HL-60/S4 treated with phorbol 12-myristate 13-acetate at 8.2 ng/mL for 4 days and 3 days (cell line): ENCODE measurements around the gene ZFAND3.

Source experiments
- in situ Hi-C: fragments of 300-500 bp; cut with MboI; formaldehyde crosslinking; loops from 2 replicates; pipeline ENCODE4 v1.15.0; 2022; ENCODE audit warnings: low sequenced_read_pairs

Gene ZFAND3

DNA sequence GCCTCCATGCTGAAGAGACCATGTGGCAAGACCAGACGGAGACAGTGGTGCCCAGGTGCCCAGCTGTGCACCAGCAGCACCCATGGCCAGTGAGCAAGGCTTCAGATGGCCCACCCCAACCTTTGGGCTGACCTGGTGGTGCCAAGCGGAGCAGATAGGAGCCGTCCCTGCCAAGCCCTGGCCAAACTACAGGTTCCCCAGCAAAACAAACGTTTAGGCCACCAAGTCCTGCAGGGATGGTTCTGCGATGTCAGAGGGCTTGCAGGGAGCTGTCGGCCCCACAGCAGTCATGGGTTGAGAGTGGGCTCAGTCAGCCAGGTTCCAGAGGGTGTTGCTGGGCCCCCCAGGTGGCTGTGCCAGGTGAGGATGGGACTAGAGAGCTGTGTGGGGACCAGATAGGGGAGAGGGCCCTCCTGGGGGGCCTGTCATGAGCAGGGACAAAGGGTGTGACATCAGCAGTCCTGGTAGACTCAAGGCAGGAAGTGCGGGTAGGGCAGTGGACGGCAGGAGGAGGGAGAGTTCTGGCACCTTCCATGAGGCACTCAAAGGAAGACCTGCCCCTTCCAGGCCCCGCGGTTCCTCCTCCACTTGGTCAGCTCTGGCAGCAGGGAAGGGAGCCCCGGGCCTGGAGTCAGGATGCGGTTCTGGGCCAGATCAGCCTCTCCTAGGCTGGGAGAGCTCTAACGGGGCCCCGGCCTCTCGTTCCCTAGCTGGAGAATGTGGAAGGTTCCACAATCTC, 342.4 kb downstream of the ZFAND3 start:
- in situ Hi-C loops: no loop called here

DNA sequence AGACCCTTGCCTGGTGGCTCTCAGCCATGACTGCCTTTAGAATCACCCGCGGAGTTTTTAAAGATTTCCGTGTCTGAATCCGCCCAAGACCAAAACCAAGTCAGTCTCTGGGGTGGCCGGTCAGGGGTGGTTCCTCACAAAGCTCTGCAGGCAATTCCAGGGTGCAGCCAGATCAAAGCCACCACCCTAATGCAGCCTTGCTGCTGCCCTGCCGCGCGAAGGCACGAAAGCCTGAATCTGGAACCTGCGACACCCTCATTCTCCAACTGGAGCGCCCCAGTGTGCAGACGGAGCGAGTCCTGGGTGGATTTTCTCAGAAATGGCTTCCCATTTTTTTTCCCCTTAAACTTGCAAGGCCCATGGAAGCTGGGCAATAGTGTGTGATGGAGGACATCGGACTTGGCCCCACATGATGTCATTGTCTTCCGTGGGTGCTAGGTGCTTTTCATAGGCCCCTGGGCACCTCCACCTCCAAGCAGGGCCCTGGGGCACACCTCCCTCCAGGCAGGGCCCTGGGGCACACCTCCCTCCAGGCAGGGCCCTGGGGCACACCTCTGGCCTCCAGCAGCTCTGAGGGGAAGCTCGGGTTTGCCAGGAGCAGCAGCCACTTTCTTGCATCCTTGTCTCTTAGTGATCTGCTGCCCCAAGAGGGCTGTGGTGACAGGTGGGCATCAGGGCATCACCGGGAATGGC, 343.1 kb downstream of the ZFAND3 start:
- in situ Hi-C loops: no loop called here

DNA sequence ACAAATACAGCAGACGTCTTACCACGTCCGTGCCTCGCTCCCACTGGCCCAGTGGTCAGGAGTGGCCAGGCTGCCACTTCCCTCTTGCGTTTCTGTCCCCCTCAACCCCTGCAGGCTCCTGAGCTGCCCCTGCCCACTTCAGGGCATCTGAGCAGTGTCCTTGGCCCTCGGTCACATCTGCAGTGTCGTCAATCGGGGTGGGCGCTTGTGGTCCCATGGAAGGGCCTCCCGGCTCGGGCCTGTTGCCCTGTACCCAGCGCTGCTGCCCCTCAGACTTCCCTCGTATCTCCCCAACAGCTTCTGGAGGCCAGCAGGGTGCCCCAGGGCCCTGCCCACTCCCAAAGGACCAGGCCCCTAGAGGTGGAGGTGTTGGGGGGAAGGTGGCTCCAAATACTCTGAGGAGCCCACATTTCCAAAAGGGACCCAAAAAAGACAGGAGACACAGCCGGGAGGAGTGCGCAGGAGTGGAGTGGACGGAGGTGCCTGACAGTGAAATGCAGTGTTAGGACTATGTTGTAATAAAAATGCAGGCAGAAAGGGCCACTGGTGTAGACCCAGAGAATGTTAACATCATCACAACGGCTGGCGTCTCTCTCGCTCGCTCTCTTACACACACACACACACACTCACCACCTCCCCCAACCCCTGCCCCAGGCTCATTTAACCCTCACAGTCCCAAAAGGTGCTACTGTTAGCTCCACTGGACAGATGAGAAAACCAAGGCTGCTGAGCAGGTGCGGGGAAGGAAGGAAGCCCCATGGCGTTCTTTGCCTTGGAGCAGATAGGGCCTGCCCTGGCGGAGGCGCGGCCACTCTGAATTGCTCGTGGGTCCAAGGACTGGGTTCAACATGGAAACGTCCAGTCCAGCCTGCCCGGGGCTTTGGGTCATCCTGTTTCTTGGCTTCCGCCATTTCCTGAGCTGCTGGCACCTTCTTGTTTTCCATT, 343.9 kb downstream of the ZFAND3 start:
- in situ Hi-C loops: no loop called here

DNA sequence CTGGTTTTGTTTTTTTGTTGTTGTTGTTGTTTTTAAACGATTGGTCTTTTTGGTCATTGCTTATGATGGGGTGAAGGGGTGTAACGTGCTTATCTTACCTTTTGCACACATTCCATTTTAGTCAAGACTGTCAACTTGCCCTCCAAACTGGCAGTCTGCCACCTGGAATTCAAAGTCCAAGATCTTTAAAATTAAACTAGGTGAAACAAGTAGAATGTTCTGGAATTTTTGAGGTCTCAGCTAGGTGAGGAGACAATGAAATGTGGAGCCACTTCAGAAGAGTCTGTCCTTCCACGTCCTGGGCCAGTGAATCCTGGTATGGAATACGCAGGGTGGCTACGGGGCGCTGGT, 344.6 kb downstream of the ZFAND3 start:
- in situ Hi-C loops: no loop called here

DNA sequence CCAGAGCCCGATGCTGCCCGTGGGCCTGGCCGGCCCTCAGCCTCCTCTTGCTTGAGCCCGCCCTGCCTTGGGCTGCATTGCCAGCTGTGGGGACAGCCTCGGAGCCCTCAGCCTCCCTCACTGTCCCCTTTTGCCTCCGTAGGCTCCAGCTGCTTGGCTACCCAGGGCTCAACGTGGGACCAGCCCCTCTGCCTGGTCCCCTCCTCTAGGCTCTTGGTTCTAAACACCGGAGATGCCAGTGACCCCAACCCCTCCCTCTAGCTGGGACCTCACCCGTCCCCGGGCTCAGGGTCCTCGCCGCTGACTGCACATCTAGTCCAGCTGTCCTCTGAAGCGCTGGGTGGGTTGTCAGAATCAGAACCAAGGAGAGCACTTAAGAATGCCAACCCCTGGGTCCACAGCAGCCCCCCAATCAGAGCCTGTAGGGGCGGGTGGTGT, 345.2 kb downstream of the ZFAND3 start:
- in situ Hi-C loops: no loop called here

DNA sequence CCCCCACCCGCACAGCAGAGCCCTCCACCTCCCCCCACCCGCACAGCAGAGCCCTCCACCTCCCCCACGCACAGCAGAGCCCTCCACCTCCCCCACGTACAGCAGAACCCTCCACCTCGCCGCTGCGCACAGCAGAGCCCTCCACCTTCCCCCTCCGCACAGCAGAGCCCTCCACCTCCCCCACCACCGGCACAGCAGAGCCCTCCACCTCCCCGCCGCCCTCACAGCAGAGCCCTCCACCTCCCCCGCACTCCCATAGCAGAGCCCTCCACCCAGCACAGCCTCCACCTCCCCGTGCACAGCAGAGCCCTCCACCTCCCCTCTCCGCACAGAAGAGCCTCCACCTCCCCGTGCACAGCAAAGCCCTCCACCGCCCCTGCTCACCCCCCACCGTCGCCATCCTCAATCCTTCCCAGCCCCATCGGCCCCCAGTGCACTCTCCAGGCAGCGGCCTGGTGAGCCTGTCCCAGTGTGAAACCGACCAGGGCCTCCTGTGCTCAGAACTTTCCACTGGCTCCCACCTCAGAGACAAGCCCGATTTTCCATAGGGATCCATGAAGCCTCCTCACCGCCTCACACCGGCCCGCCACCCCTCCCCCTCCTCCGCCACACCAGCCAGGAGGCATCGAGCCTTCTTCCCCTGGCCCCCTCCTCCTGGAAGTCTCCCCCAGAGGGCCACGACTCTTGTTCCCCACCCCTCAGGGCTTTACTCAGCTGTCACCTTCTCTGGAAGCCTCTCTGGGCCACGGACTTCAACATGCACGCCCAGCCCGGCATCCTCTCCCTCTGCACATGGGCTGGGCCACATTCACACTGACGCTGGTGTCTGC, 347.1 kb downstream of the ZFAND3 start:
- in situ Hi-C loops: no loop called here

DNA sequence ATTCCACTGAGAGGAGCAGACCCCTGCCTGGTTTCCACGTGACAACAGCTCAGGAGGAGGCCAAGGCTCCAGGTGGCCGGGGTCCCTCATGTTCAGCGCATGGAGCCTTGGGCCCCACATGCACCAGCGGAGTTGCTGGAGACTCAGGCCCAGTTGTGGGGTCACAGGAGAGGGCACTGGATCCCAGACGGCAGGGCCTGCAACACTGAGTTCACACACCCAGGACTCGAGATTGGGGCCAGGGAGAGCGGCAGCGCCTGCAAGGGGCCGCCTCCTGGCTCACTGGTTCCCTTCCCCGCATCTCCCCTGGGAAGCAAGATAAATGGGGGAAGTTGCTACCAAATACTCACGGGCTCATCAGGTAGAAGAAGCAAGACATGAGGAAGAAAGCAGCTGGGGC, 348.1 kb downstream of the ZFAND3 start:
- in situ Hi-C loops: no loop called here

DNA sequence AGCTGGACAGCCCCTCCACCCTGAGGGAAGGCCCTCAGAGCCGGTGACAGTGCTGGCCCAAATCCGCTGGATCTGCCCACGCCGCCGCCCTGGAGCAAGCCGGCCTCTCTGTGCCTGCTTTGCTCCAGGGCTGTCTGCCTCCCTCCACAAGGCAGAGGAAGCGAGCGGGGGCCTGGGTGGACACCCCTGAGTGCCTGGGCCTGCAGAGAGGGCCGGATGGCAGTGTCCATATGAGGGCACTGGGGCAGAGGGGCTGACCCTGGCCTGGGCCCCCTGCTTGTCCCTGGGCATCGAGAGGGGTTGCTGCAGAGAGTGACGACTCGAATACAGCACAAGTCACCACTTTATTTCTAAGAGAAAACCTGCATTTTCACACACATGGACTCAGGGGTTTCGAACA, 348.6 kb downstream of the ZFAND3 start:
- in situ Hi-C loops: no loop called here

DNA sequence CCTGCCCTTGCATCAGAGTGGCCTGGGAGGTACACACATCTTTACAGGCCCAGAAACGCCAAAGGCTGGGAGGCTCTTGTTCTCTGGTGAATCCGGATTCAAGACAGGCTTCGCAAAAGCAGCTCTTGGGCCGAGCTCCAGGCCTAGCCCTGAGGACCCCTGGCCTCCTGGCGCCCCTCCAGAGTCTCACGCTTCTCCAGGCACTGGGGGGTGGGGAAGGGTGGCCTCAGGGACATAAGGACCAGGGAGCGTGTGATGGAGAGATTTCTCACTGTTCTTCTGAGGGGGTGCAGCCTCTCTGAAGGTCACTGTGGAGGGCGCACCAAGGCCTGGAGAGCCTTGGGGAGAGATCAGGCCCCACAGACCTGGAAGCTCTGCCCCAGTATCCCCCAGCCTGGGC, 349.2 kb downstream of the ZFAND3 start:
- in situ Hi-C loops: no loop called here

DNA sequence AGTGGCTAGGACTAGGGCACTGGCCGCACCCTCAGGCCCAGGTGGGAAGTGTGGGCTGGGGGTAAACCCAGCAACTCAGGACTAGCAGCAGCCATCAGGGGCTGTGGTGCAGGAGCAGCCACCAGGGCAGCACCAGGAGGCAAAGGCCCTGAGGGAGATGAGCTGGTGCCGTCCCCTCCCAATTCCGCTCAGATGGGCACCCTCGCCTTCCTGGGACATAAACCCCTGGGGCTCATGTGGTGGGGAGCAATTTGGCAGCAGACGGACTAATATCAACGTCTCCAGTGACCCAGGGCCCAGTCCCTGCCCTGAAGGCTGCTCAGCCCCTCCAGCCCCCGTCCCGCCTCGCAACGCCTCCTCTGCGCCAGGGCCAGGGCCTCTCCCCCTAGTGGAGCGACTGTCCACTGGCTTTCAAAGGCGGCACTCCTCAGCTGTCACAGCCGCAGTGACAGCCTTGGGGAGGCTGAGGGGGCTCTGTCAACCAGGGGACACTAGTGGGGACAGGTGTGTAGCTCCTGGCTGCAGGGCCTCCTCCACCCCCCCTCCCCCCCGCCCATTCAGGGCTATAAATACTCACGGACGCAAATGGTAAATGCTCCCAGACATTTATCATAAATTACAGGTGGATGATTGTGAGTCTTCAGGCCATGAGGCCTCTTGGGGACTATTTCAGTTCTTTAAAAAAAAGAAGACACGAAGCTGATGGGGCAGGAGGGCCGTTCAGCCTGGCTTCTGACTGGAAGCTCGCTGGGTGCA, 349.9 kb downstream of the ZFAND3 start:
- in situ Hi-C loops: no loop called here

DNA sequence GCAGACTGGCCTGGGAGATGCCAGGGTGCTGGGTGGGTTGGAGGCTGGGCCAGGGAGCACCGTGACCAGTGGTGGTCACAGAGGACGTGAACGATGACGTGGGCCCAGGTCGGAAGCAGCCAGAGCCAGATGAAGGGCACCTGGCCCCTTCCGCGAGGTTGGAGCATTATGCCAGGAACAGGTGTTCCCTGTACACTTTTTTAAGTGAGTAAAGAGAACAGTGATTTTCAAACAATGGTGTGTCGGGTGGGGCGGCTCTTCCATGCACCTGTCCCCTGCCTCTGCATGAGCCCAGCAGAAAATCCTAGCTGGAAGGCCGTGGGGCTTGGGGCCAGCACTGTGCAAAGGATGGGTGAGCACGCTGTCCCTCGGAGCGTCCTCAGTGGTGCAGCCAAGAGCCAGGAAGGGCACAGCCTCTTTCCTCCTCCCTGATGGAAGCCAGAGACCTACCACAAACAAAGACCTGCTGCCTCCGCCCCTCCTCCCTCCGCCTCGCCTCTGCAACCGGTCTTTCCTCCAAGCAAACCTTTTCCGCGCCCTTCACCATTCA, 350.5 kb downstream of the ZFAND3 start:
- in situ Hi-C loops: no loop called here

DNA sequence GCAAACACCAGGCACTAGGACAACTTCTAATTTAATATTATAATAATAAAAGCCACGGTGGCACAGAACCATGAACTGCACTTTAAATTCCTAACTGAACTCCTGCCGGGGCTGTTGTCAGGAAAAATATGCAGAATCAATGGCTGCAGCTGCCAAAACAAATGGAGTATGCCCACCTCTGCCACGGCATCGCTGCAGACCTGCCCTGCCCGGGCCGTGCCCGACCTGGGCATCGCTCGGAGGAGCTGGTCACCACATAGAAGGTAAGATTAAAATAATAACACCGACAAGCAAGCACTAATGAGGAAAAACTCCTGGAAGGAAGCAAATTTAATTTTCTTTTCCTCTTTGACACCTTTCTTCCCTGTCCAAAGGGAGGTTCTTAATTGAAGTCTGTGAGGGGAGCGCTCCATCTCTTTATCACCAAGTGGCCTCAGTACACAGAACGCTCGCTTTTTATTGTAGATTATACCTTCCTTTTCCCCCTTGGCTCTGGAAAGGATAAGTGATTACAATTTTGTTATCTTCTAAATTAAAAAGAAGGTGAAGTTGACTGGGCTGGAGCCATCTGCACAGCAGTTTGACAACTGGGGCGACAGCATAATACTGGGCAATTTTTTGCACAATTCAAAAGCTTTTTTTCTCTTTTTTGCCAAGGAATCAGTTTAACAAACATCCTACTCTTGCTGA, 351.3 kb downstream of the ZFAND3 start:
- in situ Hi-C loops: no loop called here

DNA sequence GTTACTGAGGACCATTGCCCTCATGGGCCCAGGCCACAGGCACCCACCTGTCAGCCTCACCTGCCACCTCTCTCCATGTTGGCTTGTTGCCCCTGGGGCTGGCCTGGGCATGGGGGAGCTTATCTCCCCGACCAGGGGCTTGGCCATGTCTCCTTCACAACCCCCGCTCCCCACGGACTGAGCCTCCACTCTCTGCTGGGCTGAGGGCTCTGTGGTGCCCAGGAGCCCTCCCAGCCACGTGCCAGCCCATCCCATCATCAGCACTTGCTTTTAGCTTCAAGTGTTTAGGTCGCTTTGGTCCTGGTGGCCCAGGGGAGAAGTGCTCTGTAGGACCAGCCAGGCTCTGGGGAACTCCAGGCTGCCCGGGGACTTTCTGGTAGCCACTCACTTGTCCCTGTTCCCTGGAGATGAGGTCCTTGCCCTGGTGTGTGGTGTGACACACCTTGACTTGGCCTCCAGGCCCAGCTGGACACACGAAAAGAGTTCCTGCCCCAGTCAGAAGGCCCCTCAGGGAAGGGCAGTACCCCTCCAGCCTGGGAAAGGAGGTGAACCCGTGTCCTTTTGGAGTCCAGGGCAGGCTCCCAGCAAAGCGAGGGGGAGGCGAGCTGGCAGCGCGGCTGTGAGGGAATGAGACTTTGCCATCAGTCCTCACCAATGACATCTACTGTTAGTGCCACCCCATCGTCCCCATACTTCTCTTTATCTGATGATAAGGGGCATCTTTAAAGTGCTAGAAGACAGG, 352.6 kb downstream of the ZFAND3 start:
- in situ Hi-C loops: no loop called here

DNA sequence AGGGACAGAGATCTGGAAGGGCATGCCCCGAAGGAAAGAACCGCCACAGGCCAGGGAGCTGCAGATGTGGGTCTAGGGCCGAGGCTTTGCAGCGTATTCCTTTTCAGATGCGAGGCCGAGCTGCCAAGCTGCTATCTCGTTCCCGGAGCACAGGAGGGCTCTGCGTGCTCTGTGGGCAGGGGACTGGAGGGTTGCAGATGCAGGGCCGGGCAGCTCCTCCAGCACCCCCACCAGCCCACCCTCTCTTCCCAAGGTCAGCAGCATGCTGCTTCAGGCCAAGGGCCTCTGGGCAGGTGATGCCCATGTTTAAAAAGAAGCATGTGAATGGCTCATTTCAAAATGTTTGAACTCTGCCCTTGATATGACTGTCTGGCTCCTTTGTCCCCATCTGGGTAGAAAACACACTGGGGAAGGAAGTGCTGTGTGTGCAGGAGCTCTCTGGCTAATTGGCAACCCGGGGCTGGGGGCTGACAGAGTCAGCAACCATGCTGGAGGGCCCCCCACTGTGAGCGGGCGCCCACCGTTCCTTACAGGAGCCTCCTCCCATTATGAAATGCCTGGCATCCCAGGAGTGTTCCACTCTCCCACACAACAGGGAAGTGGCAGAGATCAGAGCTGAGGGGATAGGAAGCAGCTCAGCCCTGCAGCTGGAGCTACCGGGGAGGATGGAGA, 353.3 kb downstream of the ZFAND3 start:
- in situ Hi-C loops: no loop called here

DNA sequence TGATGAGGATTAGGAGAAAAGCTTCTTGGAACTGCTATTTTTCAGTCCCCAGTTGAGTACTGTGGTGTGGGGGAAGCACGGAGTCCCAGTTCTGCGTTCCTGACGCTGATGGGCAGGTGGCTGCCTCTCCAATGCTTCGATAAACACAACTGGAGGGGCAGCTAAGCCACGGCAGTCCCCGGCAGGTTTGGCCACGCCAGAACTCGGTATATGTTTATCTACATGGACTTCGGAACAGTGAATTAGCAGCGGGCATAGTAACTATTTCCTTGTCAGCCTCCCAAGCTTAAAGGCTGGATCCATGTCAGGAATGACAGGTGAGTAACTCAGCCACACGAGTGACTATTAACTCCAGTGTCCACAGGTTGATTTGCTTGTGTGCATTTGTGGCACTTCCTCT, 354.4 kb downstream of the ZFAND3 start:
- in situ Hi-C loops: no loop called here

DNA sequence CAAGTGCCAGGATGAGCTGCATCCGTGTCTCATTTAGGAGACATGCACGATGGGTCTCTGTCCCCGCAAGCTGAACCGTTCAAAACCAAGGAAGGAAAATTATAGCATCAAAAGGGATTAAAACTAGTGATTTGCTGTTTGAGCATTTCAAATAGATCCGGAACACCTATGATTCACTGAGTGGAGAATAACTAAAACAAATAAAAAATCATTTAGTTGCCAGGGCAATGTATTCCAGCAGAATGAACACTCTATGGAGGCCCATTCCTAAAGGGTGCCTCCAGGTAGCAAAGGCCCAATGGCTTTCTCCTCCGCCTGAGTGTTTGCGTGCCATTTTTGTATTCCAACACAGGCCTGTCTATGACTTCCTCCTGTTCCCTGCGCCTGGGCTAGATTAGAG, 354.8 kb downstream of the ZFAND3 start:
- in situ Hi-C loops: no loop called here

DNA sequence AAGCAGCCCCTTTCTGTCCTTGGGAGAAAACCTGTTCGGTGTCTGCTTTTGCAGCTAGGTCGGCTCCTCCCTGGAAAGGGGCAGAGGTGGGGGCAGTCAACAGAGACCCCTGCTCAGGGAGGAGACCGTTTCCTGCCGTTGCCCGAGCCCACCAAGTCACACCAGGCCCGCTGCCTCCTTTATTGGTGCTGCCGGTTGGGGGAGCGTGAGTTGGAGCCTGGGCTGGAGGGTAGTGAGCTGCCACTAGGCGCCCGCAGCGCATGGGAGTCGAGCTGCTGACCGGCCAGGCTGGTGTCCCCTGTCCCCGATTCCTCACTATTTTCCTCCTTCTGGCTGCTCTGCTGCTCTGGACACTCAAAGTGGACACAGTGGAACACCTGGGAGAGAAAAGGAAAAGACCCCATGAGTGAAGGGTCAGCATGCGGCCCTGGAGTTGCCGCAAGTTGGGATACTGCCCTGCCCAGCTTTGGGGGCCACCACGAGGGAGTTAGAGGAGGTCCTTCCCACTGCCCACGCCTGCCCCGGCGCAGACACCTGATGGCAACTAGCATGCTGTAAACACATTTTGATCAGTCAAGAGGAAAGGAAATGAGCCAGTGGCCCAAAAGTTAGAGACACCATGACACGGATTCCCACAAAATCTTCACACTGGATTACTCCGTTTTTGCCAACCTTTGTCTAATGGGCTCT, 355.4 kb downstream of the ZFAND3 start:
- in situ Hi-C loops: no loop called here
